GM12874 (cell line): ENCODE results near the gene GRID2.

ENCODE experiments used
- CTCF ChIP-seq: IDR thresholded peaks from 2 replicates; pipeline ENCODE4 v1.5.1; 2011; ENCODE audit warnings: low read depth, mild to moderate bottlenecking, control low read depth, low read length, moderate library complexity; ENCODE audit not compliant: insufficient read depth

GRID2 gene

GRCh38 chr4:92641409-92641808 is 337.6 kb downstream of the GRID2 start:
- TF ChIP-seq CTCF = no peak

- no peak for TF ChIP-seq CTCF
Observed at GRCh38 chr4:92646826-92647225, 343.1 kb downstream of the GRID2 start.

- TF ChIP-seq CTCF = no peak
Observed at GRCh38 chr4:92651536-92651935, 347.8 kb downstream of the GRID2 start.

GRCh38 chr4:92654084-92654483 is 350.3 kb downstream of the GRID2 start:
- TF ChIP-seq CTCF = no peak

- no peak for TF ChIP-seq CTCF
Observed at GRCh38 chr4:92657695-92658094, 353.9 kb downstream of the GRID2 start.

- no peak for TF ChIP-seq CTCF
Observed at GRCh38 chr4:92658318-92658717, 354.6 kb downstream of the GRID2 start.

GRCh38 chr4:92677805-92678204 is 374.0 kb downstream of the GRID2 start:
- no peak for TF ChIP-seq CTCF

- no peak for TF ChIP-seq CTCF
Observed at GRCh38 chr4:92678292-92678691, 374.5 kb downstream of the GRID2 start.
